ENCODE results near the gene OTOF.

The OTOF gene

DNA sequence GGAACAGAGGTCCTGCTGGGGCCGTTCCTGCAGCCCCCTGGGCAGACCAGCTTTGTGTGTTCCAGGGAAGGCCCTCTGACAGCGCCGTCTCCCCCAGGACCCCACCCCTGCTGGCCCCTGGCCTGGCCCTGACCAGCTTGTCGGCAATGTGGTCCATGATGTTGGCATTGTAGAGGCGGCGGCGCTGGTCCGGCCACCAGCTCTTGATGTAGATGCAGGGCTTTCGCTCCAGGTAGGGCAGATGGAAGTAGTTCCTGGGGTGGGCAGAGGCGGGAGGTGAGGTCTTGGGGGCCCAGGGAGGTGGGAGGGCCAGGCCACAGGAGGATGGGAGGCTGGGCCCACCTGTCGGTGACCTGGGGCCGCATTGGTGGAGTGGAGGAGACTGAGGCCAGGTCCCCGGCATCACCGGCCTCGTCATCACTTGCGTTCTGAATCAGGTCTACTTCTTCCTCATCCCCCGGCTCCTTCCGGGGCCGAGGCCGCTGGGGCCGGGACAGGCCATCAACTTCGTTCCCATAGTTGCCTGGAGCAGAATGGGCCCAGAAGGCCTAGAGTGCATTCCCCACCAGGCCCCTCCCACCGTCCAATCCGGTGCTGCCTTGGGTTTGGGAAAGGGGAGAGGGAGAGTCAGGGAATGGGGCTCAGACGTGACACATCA lies 1.3 kb upstream of the OTOF start:
- no peak overlapping the region for H3K4me2 ChIP-seq (ENCODE audit: low read length)
- H3K9me3 ChIP-seq (replicated peaks; ENCODE audit: low read length) = no peaks in the 10 kb centered on the region
- no peak overlapping the region for H3K9ac ChIP-seq (ENCODE audit: low read depth, low read length)
- no peak overlapping the region for H3K4me3 ChIP-seq (ENCODE audit: low read length)
- H3K36me3 ChIP-seq (ENCODE audit: insufficient read depth, low read length) = no peaks in the 10 kb centered on the region
- H3K4me1 ChIP-seq (ENCODE audit: control insufficient read depth, insufficient read depth, low read length) = peaks cover 9% of the 10 kb centered on the region
- H3K27me3 ChIP-seq (ENCODE audit: control insufficient read depth, insufficient read depth, low read length) = peaks cover 21% of the 10 kb centered on the region

DNA sequence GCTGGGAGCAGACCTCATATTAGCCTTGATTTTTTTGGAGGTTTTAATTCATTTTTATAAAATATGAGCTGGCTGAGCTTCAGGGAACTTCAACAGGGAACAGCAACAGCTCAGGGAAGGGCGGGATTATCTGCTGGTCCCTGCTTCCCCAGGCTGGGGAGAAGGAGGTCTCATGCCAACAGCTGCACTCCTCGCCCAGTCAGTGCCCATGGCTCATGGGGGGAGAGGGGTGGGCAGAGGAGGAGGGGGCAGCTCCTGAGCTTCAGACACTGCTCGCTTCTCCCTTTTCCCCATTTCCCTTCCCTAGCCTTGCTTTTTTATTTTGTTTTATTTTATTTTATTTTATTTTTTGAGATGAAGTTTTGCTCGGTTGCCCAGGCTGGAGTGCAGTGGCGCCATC lies 442 bp upstream of the OTOF start:
- no peak overlapping the region for H3K4me2 ChIP-seq (ENCODE audit: low read length)
- H3K27me3 ChIP-seq (ENCODE audit: control insufficient read depth, insufficient read depth, low read length) = peaks cover 12% of the 10 kb centered on the region
- no peaks in the 10 kb centered on the region for H3K9me3 ChIP-seq (replicated peaks; ENCODE audit: low read length)
- H3K4me3 ChIP-seq (ENCODE audit: low read length) = no peak overlapping the region
- H3K36me3 ChIP-seq (ENCODE audit: insufficient read depth, low read length) = no peaks in the 10 kb centered on the region
- H3K9ac ChIP-seq (ENCODE audit: low read depth, low read length) = no peak overlapping the region
- peaks cover 9% of the 10 kb centered on the region for H3K4me1 ChIP-seq (ENCODE audit: control insufficient read depth, insufficient read depth, low read length)

DNA sequence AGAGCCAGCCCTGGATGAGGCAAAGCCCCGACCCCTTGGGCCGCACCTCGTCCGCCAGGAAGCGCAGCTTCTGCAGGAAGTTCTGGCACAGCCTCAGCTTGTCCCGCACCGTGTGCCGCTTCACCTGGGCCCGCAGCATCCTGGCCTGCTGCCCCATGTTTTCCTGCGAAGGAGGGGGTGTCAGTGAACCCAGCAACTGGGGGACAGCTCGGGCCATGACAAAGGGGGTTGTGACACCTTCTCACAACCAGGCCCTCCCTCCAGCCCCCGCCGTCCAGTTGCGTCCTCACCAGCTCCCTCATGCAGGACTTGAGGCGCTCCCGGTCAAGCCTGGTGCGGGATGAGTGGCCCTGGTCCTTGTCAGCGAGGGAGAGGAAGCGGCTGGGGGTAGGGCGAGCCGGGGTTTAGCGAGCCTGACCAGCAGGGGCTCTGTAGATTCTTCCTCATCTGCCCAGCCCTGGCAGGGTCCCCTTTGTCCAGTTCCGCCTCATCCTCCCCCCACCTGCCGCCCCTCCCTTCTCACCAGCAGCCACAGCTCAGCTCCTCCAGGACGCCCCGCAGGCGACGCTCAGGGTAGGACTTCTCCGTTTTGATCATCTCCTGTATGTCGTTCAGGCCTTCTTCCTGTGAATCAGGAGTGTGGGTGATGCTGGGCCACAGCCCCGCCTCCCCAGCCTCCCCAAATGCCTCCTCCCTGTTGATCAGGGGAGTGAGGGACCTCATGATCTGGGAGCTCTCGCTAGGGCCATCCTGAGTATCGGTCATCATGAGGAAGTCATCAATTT lies 606 bp downstream of the OTOF start:
- no peaks in the 10 kb centered on the region for H3K9me3 ChIP-seq (replicated peaks; ENCODE audit: low read length)
- H3K36me3 ChIP-seq (ENCODE audit: insufficient read depth, low read length) = no peaks in the 10 kb centered on the region
- H3K4me2 ChIP-seq (ENCODE audit: low read length) = peak overlapping the region; percentile 27
- peaks cover 9% of the 10 kb centered on the region for H3K4me1 ChIP-seq (ENCODE audit: control insufficient read depth, insufficient read depth, low read length)
- H3K9ac ChIP-seq (ENCODE audit: low read depth, low read length) = no peak overlapping the region
- H3K4me3 ChIP-seq (ENCODE audit: low read length) = no peak overlapping the region
- H3K27me3 ChIP-seq (ENCODE audit: control insufficient read depth, insufficient read depth, low read length) = peaks cover 2% of the 10 kb centered on the region

DNA sequence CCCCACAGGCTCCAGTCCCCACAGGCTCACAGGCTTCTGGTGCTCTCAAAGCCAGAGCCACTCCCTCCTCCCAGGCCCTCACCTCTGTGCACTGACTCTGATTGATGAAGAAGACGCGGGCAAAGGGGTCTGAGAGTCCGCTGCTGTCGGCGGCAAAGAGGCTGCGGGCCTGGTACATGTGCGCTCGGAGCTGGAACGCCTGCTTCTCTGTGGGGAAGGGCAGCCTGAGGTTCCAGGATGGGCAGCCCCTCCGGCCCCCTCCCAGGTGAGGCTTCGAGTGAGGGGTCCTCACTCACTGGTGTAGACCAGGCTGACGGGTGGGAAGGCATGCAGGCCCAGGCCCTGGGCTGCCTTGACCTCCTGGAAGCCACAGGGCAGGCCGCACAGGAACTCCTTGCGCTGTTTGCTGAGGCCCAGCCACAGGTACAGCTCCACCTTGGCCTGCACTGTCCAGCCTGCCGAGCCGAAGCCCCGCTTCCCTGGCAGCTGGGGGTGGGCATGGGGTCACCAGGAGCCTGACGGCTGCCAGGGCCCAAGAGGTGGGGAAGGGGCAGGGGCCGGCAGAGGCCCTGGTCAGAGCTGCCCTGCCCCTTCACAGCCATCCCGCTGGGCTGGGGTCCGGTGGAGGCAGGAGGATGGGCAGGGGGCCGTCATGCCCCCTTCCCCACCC lies 2.0 kb downstream of the OTOF start:
- Histone ChIP-seq H3K27me3 (ENCODE audit: control insufficient read depth, insufficient read depth, low read length) (no peaks in the 10 kb centered on the region), H3K36me3 (ENCODE audit: insufficient read depth, low read length) (no peaks in the 10 kb centered on the region), H3K9me3 (replicated peaks; ENCODE audit: low read length) (no peaks in the 10 kb centered on the region), H3K9ac (ENCODE audit: low read depth, low read length) (no peak overlapping the region), H3K4me2 (ENCODE audit: low read length) (no peak overlapping the region), H3K4me3 (ENCODE audit: low read length) (no peak overlapping the region), H3K4me1 (ENCODE audit: control insufficient read depth, insufficient read depth, low read length) (peaks cover 9% of the 10 kb centered on the region)

DNA sequence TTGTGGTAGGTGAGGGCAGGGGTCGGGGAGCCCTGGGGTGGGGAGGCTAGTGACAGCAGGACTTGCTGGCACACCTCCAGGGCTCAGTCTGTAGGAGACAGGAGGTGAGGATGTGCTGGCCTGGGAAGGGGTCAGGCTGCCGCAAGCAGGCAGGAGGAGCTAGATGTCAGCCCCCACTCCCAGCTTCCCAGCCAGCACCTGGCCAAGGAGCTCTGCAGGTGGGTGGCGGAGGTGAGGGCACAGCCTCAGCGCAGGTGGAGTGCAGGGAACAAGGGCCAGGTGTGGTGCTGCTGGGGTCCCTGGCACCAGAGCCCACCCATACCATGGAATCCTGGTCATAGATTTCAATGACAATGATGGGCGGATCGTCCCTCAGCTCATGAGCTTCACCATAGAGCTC lies 2.9 kb downstream of the OTOF start:
- Histone ChIP-seq H3K4me2 (ENCODE audit: low read length) (no peak overlapping the region), H3K9me3 (replicated peaks; ENCODE audit: low read length) (no peaks in the 10 kb centered on the region), H3K36me3 (ENCODE audit: insufficient read depth, low read length) (no peaks in the 10 kb centered on the region), H3K4me3 (ENCODE audit: low read length) (no peak overlapping the region), H3K4me1 (ENCODE audit: control insufficient read depth, insufficient read depth, low read length) (peaks cover 9% of the 10 kb centered on the region), H3K27me3 (ENCODE audit: control insufficient read depth, insufficient read depth, low read length) (no peaks in the 10 kb centered on the region), H3K9ac (ENCODE audit: low read depth, low read length) (no peak overlapping the region)

DNA sequence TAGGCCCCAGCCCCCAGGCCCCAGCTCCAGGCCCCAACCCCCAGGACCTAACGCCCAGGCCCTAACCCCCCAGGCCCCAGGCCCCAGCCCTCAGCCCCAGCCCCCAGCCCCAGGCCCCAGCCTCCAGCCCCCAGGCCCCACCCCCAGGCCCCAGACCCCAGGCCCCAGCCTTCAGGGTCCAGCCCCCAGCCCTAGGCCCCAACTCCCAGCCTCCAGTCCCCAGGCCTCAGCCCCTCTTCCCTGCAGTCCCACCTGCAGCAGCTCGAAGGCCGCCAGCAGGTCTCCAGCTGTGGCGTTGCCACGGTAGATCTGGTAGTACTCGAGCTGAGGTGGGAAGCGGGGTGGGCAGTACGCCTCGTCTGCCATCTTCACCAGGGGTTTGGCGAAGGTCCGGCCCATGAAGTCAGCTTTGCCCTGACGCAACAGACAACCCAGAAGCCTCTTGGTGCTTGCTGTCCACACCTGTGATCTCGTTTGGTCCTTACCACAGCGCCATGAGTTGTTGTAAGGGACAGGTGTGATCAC lies 3.6 kb downstream of the OTOF start:
- Histone ChIP-seq H3K36me3 (ENCODE audit: insufficient read depth, low read length) (no peaks in the 10 kb centered on the region), H3K9ac (ENCODE audit: low read depth, low read length) (no peak overlapping the region), H3K9me3 (replicated peaks; ENCODE audit: low read length) (no peaks in the 10 kb centered on the region), H3K4me3 (ENCODE audit: low read length) (no peak overlapping the region), H3K27me3 (ENCODE audit: control insufficient read depth, insufficient read depth, low read length) (no peaks in the 10 kb centered on the region), H3K4me2 (ENCODE audit: low read length) (no peak overlapping the region), H3K4me1 (ENCODE audit: control insufficient read depth, insufficient read depth, low read length) (peaks cover 9% of the 10 kb centered on the region)

DNA sequence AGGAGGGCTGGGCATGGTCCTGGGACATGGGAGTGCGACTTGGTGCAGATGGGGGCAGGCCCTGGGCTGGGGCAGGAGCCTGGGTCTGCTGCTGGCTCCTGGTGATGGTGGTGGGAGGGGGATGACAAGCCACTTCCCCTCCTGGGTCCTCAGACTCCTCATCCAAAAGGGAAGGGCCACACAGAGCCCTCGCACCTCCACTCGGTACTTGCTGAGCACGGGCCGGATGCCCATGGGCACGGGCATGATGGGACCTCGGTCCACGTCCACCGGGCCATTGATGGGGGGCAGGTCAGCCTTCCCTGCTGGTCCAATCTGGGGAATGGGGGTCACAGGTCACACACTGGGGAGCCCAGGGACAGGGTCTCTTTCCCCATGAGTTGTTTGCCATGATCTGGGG lies 4.1 kb downstream of the OTOF start:
- peaks cover 9% of the 10 kb centered on the region for H3K4me1 ChIP-seq (ENCODE audit: control insufficient read depth, insufficient read depth, low read length)
- H3K4me3 ChIP-seq (ENCODE audit: low read length) = no peak overlapping the region
- no peak overlapping the region for H3K4me2 ChIP-seq (ENCODE audit: low read length)
- H3K9me3 ChIP-seq (replicated peaks; ENCODE audit: low read length) = no peaks in the 10 kb centered on the region
- H3K36me3 ChIP-seq (ENCODE audit: insufficient read depth, low read length) = no peaks in the 10 kb centered on the region
- H3K9ac ChIP-seq (ENCODE audit: low read depth, low read length) = no peak overlapping the region
- H3K27me3 ChIP-seq (ENCODE audit: control insufficient read depth, insufficient read depth, low read length) = no peaks in the 10 kb centered on the region

DNA sequence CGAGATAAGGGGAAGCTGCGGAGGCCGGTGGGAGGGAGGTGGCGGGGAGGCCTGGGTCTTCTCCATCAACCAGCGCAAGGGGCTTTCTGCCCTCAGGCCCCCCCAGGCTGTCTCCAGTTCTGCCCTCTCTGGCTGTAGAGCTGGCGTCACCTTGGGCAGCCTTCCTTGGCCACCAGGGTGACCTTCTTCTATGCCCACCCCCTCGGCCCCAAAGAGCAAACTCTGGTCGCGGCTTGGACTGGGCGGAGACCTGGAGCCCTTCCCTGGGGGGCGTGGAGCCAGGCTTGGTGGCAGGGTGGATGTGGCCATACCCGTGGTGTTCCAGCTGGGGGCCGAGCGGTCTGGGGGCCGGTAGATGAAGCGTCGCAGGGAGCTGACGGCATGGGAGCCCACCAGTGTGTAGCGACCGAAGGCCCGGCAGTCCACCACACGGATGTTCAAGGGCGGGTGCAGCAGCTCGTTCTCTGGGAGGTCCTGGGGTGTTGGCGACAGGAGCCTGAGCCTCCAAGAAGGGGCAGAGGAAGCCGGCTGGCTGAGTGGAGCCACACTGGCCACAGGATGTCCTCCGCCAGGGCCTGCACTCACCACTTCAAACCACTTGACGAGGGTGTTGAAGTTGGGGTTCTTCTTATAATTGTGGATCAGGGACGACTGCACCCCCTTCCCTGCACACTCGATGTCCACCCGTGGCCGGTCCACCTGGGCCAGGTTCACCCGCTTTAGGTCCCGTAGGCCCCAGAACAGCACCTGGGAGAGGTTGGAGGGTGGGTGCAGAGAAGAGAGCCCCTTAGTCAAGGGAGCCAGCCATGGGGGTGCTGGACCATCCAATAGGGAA lies 4.9 kb downstream of the OTOF start:
- Histone ChIP-seq H3K9ac (ENCODE audit: low read depth, low read length) (no peak overlapping the region), H3K36me3 (ENCODE audit: insufficient read depth, low read length) (no peaks in the 10 kb centered on the region), H3K27me3 (ENCODE audit: control insufficient read depth, insufficient read depth, low read length) (no peaks in the 10 kb centered on the region)

DNA sequence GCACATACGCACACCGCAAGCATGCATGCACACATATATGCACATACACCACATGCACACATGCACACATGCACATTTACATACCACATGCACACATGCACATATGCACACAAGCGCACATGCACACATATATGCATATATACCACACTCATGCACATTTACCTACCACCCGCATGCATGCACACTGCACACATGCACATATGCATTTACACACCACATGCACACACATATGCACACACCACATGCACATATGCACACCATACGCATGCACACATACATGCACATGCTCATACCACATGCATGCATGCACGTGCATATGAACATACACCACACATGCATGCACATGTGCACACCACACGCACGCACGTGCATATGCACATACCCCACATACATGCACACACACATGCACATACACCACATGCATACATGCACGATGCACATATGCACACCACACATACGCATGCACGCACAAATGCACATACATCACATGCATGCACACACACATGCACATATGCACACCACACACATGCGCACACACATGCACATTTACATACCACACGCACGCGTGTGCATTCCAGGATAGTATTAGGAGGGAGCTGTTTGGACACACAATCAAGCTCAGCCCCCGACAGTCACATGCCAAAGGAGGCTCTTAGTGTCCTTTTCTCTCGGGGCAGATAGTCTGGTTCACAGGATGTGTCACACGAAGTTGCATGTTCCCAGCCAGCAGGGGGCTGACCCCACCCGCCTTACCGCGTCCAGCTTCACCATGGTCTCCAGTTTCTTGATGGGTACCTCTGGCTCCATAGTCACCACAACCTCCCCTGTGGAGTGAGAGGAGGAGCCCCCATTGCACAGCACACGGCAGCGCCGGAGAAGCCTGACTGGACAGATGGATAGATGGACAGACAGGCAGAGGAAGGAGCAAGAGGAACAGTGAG lies 5.9 kb downstream of the OTOF start:
- no peak overlapping the region for H3K9ac ChIP-seq (ENCODE audit: low read depth, low read length)
- no peak overlapping the region for H3K4me3 ChIP-seq (ENCODE audit: low read length)
- H3K4me2 ChIP-seq (ENCODE audit: low read length) = no peak overlapping the region
- H3K27me3 ChIP-seq (ENCODE audit: control insufficient read depth, insufficient read depth, low read length) = no peaks in the 10 kb centered on the region
- no peaks in the 10 kb centered on the region for H3K9me3 ChIP-seq (replicated peaks; ENCODE audit: low read length)
- no peaks in the 10 kb centered on the region for H3K4me1 ChIP-seq (ENCODE audit: control insufficient read depth, insufficient read depth, low read length)
- no peaks in the 10 kb centered on the region for H3K36me3 ChIP-seq (ENCODE audit: insufficient read depth, low read length)

More for the DNA sequence above, 4.9 kb downstream of the OTOF start:
- H3K4me2 ChIP-seq (ENCODE audit: low read length) = no peak overlapping the region
- H3K4me1 ChIP-seq (ENCODE audit: control insufficient read depth, insufficient read depth, low read length) = peaks cover 7% of the 10 kb centered on the region
- H3K4me3 ChIP-seq (ENCODE audit: low read length) = no peak overlapping the region
- no peaks in the 10 kb centered on the region for H3K9me3 ChIP-seq (replicated peaks; ENCODE audit: low read length)

DNA sequence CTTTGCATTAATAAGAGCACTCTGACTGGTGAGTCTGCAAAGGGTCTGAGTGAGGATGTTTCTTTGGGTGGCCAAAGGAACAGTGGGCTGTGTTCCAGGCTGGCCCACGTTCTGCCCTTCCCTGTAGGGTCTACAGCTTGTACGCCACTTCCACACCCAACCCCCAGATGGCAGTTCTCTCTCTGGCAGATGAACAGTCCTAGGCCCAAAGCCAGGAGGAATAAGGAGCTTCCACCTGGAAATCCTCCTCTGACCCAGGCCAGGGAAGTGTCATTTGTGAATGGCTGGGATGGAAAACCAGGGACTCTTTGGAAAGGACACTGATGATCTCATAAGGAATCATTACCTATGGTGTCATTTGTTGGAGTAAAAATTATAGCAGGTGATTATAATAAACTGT lies 6.6 kb downstream of the OTOF start:
- Histone ChIP-seq H3K4me3 (ENCODE audit: low read length) (no peak overlapping the region), H3K9me3 (replicated peaks; ENCODE audit: low read length) (no peaks in the 10 kb centered on the region), H3K27me3 (ENCODE audit: control insufficient read depth, insufficient read depth, low read length) (no peaks in the 10 kb centered on the region), H3K4me1 (ENCODE audit: control insufficient read depth, insufficient read depth, low read length) (no peaks in the 10 kb centered on the region), H3K36me3 (ENCODE audit: insufficient read depth, low read length) (no peaks in the 10 kb centered on the region), H3K9ac (ENCODE audit: low read depth, low read length) (no peak overlapping the region), H3K4me2 (ENCODE audit: low read length) (no peak overlapping the region)

Measured in skeletal muscle satellite cell (primary cell).